Suprapubic skin (tissue), 2 donors: ENCODE measurements around the gene IL1RAP.

ENCODE experiments used
- EP300 ChIP-seq: sonication (generic); formaldehyde crosslinking; IDR thresholded peaks from one replicate; pipeline ENCODE4 v1.6.1; 2017; ENCODE audit warnings: antibody characterized with exemption
- POLR2A ChIP-seq, 2 donors: fragments of 450-650 bp; IDR thresholded peaks; one replicate each; pipeline ENCODE4 v1.6.1; 2017; ENCODE audit warnings: antibody characterized with exemption in 2 of 2, mild to moderate bottlenecking in 2 of 2, moderate library complexity in 2 of 2

DNA sequence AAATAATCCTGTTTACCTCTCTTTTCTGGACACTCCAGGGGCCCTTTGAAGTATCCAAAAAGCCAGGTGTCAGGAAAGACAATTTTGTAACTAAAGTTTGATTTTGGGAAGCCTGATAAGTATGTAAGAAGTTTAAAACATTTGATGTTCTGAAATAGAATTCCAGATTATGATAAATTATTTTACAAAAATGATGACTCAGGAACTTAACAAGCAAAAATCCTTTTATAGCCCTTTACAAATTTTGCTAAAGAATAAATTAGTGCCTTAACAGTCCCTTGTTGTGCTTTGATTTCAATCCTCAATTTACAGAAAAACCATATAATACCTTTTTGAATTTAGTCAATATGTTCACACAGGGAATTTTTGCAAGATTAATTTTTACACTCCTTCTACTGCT is 38.1 kb downstream of the IL1RAP start:
- TF ChIP-seq POLR2A (IDR thresholded peaks at IDR 0.05) (no peak), EP300 (no peak)
